MM.1S (cell line): ENCODE data around the gene RASSF10.

Experiments
- EZH2phosphoT487 ChIP-seq: fragments of 300-600 bp; sonication (generic); IDR thresholded peaks from 2 replicates; pipeline ENCODE4 v1.6.1; 2018; ENCODE audit warnings: antibody characterized with exemption, low read length
- TF ChIP-seq, protein P1 (sequence below): fragments of 300-600 bp; sonication (generic); IDR thresholded peaks from 2 replicates; pipeline ENCODE4 v1.5.1; 2016; ENCODE audit warnings: antibody characterized with exemption, low read length, mixed read lengths

DNA sequence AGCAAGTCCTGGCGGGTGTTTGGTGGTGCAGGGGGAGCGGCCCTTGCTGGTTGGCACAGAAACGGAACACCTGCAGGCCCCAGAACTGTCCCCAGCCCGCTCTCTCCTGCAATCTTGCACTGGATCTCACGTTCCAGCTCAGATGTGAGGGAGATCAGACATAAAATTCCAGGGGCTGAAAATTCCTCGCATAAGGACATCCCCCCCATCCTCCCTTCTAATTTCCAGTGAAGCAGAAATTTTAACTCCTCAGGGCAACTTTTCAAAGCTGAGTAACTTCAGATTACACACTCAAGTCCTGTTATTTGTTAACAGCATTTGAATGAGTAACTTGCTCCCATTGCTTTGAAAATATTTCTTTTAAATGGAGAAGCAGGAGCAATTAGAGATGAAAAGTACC, 40.3 kb upstream of the RASSF10 start:
- TF ChIP-seq, protein P1, sequence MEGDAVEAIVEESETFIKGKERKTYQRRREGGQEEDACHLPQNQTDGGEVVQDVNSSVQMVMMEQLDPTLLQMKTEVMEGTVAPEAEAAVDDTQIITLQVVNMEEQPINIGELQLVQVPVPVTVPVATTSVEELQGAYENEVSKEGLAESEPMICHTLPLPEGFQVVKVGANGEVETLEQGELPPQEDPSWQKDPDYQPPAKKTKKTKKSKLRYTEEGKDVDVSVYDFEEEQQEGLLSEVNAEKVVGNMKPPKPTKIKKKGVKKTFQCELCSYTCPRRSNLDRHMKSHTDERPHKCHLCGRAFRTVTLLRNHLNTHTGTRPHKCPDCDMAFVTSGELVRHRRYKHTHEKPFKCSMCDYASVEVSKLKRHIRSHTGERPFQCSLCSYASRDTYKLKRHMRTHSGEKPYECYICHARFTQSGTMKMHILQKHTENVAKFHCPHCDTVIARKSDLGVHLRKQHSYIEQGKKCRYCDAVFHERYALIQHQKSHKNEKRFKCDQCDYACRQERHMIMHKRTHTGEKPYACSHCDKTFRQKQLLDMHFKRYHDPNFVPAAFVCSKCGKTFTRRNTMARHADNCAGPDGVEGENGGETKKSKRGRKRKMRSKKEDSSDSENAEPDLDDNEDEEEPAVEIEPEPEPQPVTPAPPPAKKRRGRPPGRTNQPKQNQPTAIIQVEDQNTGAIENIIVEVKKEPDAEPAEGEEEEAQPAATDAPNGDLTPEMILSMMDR: no peak
- no peak for TF ChIP-seq EZH2phosphoT487
